Endothelial cell (in vitro differentiated cells): ENCODE results near the gene DTNA. TPM values are rescaled to one million over a fixed set of nuclear protein-coding genes. Genes with fewer than 3 reads are reported as not detected.

ENCODE experiments used
- DNase-seq: peaks from one replicate; pipeline ENCODE4 v3.0.0; 2021; ENCODE audit warnings: low spot score
- H3K27ac Mint-ChIP-seq: one replicate; pipeline ENCODE4 v1.8.0; 2021; ENCODE audit warnings: mixed read lengths, inconsistent platforms; ENCODE audit not compliant: unreplicated experiment
- H3K27me3 Mint-ChIP-seq: one replicate; pipeline ENCODE4 v1.8.0; 2021; ENCODE audit warnings: mild to moderate bottlenecking, moderate library complexity, mixed read lengths, inconsistent platforms; ENCODE audit not compliant: unreplicated experiment
- H3K36me3 Mint-ChIP-seq: one replicate; pipeline ENCODE4 v1.8.0; 2021; ENCODE audit warnings: mild to moderate bottlenecking, low read depth, mixed read lengths, inconsistent platforms; ENCODE audit not compliant: unreplicated experiment
- H3K4me1 Mint-ChIP-seq: one replicate; pipeline ENCODE4 v1.8.0; 2021; ENCODE audit warnings: mild to moderate bottlenecking, mixed read lengths, inconsistent platforms; ENCODE audit not compliant: unreplicated experiment
- H3K4me3 Mint-ChIP-seq: one replicate; pipeline ENCODE4 v1.8.0; 2021; ENCODE audit warnings: mild to moderate bottlenecking, mixed read lengths, inconsistent platforms; ENCODE audit not compliant: unreplicated experiment
- H3K9me3 Mint-ChIP-seq: one replicate; pipeline ENCODE4 v1.8.0; 2021; ENCODE audit warnings: mixed read lengths, inconsistent platforms; ENCODE audit not compliant: unreplicated experiment
- CTCF ChIP-seq: fragments of 200-600 bp; sonication (generic); IDR thresholded peaks from one replicate; pipeline ENCODE4 v1.5.0; 2021; ENCODE audit warnings: antibody characterized with exemption; ENCODE audit not compliant: unreplicated experiment
- total RNA-seq: library from RNA; stranded (reverse); fragmentation: NEBNext Ultra II Directional; extraction: Animal tissue kit (Norgen Biotek cat#: 25700); gene quantifications from one replicate; pipeline ENCODE4 v1.2.1, GENCODE V29; 2021; ENCODE audit not compliant: unreplicated experiment

The DTNA gene
- total RNA-seq, 1 donor from 2014 or later, result 17.9 TPM

GRCh38 chr18:34691614-34692013 lies 18.5 kb upstream of the DTNA start:
- no peak for TF ChIP-seq CTCF
- Mint-ChIP-seq H3K36me3 (no peaks in the 10 kb centered on the region), H3K27me3 (no peaks in the 10 kb centered on the region), H3K9me3 (no peaks in the 10 kb centered on the region), H3K4me1 (peaks cover 5% of the 10 kb centered on the region), H3K4me3 (no peak overlapping the region), H3K27ac (no peak overlapping the region)
- no peak for DNase-seq

- no peaks in the 10 kb centered on the region for H3K27me3 Mint-ChIP-seq
- H3K27ac Mint-ChIP-seq, result no peak overlapping the region
- peaks cover 8% of the 10 kb centered on the region for H3K4me1 Mint-ChIP-seq
- H3K36me3 Mint-ChIP-seq, result no peaks in the 10 kb centered on the region
- no peak for DNase-seq
- TF ChIP-seq CTCF, result no peak
- no peaks in the 10 kb centered on the region for H3K9me3 Mint-ChIP-seq
- H3K4me3 Mint-ChIP-seq, result no peak overlapping the region
Measured at GRCh38 chr18:34694591-34695165, 15.4 kb upstream of the DTNA start.

- Mint-ChIP-seq H3K9me3 (no peaks in the 10 kb centered on the region), H3K4me1 (peaks cover 8% of the 10 kb centered on the region), H3K27ac (no peak overlapping the region), H3K27me3 (no peaks in the 10 kb centered on the region), H3K36me3 (no peaks in the 10 kb centered on the region), H3K4me3 (no peak overlapping the region)
- TF ChIP-seq CTCF, result no peak
- DNase-seq, result no peak
Measured at GRCh38 chr18:34695310-34695709, 14.8 kb upstream of the DTNA start.

- Mint-ChIP-seq H3K27ac (no peak overlapping the region), H3K4me1 (peaks cover 8% of the 10 kb centered on the region), H3K27me3 (no peaks in the 10 kb centered on the region), H3K36me3 (no peaks in the 10 kb centered on the region), H3K9me3 (no peaks in the 10 kb centered on the region), H3K4me3 (no peak overlapping the region)
- TF ChIP-seq CTCF, result no peak
- DNase-seq, result no peak
Measured at GRCh38 chr18:34696671-34697070, 13.4 kb upstream of the DTNA start.

GRCh38 chr18:34697233-34697632 lies 12.9 kb upstream of the DTNA start:
- Mint-ChIP-seq H3K27ac (no peak overlapping the region), H3K27me3 (no peaks in the 10 kb centered on the region), H3K9me3 (no peaks in the 10 kb centered on the region), H3K4me3 (no peak overlapping the region), H3K36me3 (no peaks in the 10 kb centered on the region), H3K4me1 (peaks cover 8% of the 10 kb centered on the region)
- no peak for TF ChIP-seq CTCF
- no peak for DNase-seq
